ENCODE measurements around the gene SDHA.
"Not testable (repeated sequence)": the region's sequence is repeated elsewhere in the genome, so short reads cannot be mapped to it uniquely, and the experiment has no call there.

The SDHA gene

DNA sequence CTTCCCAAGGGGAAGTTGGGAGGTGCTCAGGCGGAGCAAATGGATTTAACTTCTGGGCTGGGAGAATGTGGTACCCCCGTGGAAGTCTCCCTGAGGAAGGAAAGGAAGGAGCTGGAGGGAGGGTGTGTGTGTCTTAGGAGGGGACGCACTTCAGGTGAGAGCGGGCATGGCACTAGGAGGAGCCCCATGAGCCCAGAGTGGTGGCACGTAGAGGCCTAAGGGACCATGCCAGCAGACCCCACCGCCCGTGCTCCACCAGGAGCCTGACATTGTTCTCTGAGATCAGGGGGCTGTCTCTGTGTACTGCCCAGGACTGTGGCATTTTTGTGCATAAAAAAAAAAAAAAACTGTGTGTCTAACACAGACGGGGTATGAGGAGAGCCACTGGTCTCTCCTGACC lies 84.8 kb downstream of the SDHA start:
- in situ Hi-C loops (cut with MboI; ENCODE audit: low pct_unique_long_range_greater_than_20kb, low sequenced_read_pairs, unreplicated experiment) = no loop called here
- TF ChIP-seq, protein P1, sequence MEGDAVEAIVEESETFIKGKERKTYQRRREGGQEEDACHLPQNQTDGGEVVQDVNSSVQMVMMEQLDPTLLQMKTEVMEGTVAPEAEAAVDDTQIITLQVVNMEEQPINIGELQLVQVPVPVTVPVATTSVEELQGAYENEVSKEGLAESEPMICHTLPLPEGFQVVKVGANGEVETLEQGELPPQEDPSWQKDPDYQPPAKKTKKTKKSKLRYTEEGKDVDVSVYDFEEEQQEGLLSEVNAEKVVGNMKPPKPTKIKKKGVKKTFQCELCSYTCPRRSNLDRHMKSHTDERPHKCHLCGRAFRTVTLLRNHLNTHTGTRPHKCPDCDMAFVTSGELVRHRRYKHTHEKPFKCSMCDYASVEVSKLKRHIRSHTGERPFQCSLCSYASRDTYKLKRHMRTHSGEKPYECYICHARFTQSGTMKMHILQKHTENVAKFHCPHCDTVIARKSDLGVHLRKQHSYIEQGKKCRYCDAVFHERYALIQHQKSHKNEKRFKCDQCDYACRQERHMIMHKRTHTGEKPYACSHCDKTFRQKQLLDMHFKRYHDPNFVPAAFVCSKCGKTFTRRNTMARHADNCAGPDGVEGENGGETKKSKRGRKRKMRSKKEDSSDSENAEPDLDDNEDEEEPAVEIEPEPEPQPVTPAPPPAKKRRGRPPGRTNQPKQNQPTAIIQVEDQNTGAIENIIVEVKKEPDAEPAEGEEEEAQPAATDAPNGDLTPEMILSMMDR (IDR thresholded peaks at IDR 0.05; ENCODE audit: extremely low read depth, insufficient read depth, missing control alignments) = no peak
- DNase-seq (ENCODE audit: low spot score) = no peak

DNA sequence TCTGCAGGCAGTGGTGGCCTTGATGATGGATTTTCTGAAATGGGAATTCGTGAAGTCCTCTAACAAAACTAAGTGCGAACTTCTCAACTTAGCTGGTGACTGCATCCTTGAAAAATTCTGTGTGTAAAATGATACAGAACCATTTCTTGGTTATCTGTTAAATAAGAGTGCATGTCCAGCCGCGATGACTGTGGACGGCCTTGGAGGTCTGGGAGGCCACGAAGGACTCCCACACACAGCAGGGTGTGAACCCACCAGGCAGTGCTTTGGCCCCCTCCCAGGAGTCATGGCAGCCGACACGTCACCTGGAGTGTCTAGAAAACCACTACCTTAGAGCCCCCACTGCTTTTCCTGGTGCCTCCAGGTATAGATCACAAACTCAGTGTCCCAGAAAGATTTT lies 85.6 kb downstream of the SDHA start:
- DNase-seq (ENCODE audit: low spot score); in situ Hi-C loops (cut with MboI; ENCODE audit: low pct_unique_long_range_greater_than_20kb, low sequenced_read_pairs, unreplicated experiment): not testable (repeated sequence)

DNA sequence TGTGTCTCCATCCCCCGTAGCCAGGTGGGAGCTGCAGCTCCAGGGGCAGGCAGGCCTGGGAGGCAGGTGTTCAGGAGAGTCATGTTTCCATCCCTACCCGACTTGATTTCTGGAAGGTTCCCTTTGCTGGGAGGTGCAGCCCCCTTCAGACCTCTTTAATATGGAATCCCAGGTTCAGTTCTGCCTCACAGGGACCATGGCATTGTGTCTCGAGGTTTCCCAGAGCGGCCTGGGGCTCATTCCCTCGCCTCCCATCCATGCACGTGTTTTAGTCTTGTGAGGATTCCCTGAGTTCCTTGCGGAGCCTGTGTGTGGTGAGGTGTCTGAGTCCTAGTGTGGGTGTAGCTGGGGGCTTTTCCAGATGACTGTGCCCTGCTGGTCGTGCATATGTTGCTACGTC lies 86.9 kb downstream of the SDHA start:
- no peak for DNase-seq (ENCODE audit: low spot score)
- in situ Hi-C loops (cut with MboI; ENCODE audit: low pct_unique_long_range_greater_than_20kb, low sequenced_read_pairs, unreplicated experiment) = no loop called here
- TF ChIP-seq, protein P1 (IDR thresholded peaks at IDR 0.05; ENCODE audit: extremely low read depth, insufficient read depth, missing control alignments) = no peak

DNA sequence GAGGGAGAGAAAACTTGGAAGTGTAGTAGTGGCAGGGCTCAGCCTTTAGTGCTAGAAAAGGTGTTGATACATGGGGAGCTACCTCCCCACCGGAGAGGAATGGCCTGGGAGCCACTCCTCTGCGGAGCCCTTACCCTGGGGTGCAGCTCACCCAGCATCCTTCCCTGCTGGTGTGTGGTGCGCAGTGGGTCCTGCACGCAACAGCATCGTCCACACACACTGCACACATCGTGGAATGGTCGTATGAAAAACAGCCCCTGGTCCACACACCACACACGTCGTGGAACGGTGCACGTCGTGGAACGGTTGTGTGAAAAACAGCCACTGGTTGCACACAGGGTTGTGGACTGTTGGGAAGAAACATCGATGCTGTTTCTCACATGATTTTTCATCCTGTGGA lies 87.3 kb downstream of the SDHA start:
- no peak for DNase-seq (ENCODE audit: low spot score)
- in situ Hi-C loops (cut with MboI; ENCODE audit: low pct_unique_long_range_greater_than_20kb, low sequenced_read_pairs, unreplicated experiment) = no loop called here
- TF ChIP-seq, protein P1 (IDR thresholded peaks at IDR 0.05; ENCODE audit: extremely low read depth, insufficient read depth, missing control alignments) = no peak

DNA sequence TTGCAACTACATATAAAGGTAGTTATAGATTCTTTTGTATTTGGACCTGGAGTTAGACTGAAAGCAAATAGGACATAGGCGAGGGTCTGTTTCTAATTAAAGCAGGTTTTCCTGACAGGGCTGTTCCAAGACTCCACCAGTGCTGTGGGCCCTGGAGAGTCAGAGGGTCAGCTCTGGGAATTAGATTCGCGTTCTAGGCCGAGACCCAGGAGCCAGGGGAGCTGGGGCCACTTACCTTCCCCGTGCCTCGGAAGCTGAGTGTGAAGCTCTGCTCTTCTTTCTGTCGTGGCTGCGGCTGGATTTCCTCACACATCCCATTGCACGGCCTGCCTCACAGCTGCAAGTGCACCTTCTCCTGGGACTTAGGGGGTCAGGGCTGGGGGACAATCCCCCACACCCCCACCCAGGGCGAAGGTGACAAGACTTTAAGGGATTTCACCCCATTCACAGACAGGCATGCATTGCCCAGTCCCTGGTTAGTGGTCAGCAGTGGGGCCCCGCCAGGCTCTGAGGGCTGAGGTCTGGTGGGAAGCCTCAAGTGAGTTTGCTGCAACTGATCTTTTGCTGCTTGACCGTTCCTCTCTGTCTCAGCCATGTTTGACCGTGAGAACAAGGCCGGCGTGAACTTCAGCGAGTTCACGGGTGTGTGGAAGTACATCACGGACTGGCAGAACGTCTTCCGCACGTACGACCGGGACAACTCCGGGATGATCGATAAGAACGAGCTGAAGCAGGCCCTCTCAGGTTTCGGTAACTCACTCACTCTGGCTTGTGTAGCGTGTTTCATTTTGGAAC lies 88.1 kb downstream of the SDHA start:
- TF ChIP-seq, protein P1 (IDR thresholded peaks at IDR 0.05; ENCODE audit: extremely low read depth, insufficient read depth, missing control alignments) = no peak
- DNase-seq (ENCODE audit: low spot score) = peak; percentile 13
- in situ Hi-C loops (cut with MboI; ENCODE audit: low pct_unique_long_range_greater_than_20kb, low sequenced_read_pairs, unreplicated experiment) = no loop called here
